Gastrocnemius medialis (tissue), 4 donors: ENCODE measurements around the gene SLC2A3.

Experiments used
- POLR2A ChIP-seq, 2 donors: fragments of 450-650 bp; IDR thresholded peaks; one replicate each; pipeline ENCODE4 v1.6.1; 2017; ENCODE audit warnings: antibody characterized with exemption in 2 of 2, mild to moderate bottlenecking in 2 of 2, moderate library complexity in 2 of 2
- TF ChIP-seq, protein P1 (sequence below), 5 experiments: fragments of 450-650 bp in 3 of 5; fragments of 200-600 bp in 2 of 5; sonication (generic) in 2 of 5; IDR thresholded peaks in 4 of 5; conservative IDR thresholded peaks in 1 of 5; 1 replicate in 4 of 5; 2 replicates in 1 of 5; pipeline ENCODE4 v1.5.1; 2016 to 2019; ENCODE audit warnings: antibody characterized with exemption in 5 of 5, mild to moderate bottlenecking in 3 of 5, moderate library complexity in 3 of 5

DNA sequence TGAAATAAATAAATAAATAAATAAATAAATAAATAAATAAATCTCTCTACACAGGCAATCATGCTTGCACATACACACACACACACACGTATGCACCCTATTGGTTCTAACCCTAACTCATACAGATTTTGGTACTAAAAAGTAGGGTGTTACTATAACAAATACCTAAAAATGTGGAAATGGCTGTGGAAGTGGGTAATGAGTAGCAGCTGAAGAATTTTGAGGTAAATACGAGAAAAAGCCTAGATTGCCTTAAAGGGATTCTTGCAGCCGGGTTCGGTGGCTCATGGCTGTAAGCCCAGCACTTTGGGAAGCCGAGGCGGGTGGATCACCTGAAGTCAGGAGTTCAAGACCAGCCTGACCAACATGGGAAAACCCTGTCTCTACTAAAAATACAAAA lies 15.7 kb upstream of the SLC2A3 start:
- TF ChIP-seq, protein P1, sequence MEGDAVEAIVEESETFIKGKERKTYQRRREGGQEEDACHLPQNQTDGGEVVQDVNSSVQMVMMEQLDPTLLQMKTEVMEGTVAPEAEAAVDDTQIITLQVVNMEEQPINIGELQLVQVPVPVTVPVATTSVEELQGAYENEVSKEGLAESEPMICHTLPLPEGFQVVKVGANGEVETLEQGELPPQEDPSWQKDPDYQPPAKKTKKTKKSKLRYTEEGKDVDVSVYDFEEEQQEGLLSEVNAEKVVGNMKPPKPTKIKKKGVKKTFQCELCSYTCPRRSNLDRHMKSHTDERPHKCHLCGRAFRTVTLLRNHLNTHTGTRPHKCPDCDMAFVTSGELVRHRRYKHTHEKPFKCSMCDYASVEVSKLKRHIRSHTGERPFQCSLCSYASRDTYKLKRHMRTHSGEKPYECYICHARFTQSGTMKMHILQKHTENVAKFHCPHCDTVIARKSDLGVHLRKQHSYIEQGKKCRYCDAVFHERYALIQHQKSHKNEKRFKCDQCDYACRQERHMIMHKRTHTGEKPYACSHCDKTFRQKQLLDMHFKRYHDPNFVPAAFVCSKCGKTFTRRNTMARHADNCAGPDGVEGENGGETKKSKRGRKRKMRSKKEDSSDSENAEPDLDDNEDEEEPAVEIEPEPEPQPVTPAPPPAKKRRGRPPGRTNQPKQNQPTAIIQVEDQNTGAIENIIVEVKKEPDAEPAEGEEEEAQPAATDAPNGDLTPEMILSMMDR (IDR thresholded peaks at IDR 0.05 in 4 of 5, conservative IDR thresholded peaks at IDR 0.05 in 1 of 5), result no peak
- TF ChIP-seq POLR2A (IDR thresholded peaks at IDR 0.05), result no peak
